Measurements from ENCODE around the gene LTB4R2. TPM values are rescaled to one million over a fixed set of nuclear protein-coding genes. Genes with fewer than 3 reads are reported as not detected.

The LTB4R2 gene
- total and polyA plus RNA-seq, 2 of the 8 experiments (the other 6 are each of a cell fraction or from before 2014, with no cell fraction given), result 5.3 to 6.7 TPM

GRCh38 chr14:24329736-24330135 lies 19.8 kb downstream of the LTB4R2 start (continued):
- no peak for TF ChIP-seq CBX5 (IDR thresholded peaks at IDR 0.05; ENCODE audit: low read depth, low read length)
